ENCODE results near the gene DNM3.

The DNM3 gene

GRCh38 chr1:172140072-172140471 is 298.8 kb downstream of the DNM3 start:
- no peak for DNase-seq (ENCODE audit: low read depth in 2 of 2)

DNA sequence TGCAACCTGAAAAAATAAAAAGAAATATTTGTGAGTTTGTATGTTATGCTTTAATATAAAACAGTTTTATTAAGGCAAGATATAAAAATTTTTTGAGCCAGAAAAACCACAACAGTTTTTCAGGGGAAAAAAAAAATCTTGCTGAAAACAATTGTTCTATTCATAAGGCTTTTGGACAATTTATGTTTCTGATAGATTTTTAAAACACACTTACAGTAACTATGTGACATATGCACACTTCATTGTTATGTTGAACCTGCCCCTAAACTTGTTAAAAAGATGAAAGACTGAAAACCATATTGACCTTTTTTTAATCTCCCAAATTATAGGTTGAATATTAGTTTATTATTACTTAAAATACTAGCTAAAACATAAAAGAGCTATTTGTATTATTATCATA is 299.3 kb downstream of the DNM3 start:
- DNase-seq (ENCODE audit: low read depth in 2 of 2): no peak

GRCh38 chr1:172141341-172141881 is 300.1 kb downstream of the DNM3 start:
- no peak for DNase-seq (ENCODE audit: low read depth in 2 of 2)

DNA sequence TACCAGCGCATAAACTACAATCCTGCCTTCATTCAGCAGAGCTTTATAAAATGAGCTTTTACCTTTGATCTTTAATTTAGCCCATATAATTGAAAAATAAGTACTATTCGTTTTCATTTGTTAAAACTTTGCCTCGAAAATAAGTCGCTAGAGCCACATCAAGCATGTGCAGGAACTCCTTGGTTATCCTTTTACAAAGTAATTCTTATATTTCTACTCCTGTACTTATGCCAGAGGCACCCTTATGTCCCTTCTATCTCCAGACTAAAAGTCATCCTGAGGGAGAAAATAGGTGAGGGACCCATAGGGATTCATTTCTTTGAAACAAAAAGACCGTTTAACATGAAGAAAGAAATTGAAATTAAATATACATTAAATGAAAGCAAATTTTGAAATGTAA is 301.0 kb downstream of the DNM3 start:
- no peak for DNase-seq (ENCODE audit: low read depth in 2 of 2)

GRCh38 chr1:172143384-172144055 is 302.2 kb downstream of the DNM3 start:
- DNase-seq (ENCODE audit: low read depth in 2 of 2): no peak

- DNase-seq (ENCODE audit: low read depth in 2 of 2): no peak
These were observed 303.3 kb downstream of the DNM3 start for GRCh38 chr1:172144445-172145061.

DNA sequence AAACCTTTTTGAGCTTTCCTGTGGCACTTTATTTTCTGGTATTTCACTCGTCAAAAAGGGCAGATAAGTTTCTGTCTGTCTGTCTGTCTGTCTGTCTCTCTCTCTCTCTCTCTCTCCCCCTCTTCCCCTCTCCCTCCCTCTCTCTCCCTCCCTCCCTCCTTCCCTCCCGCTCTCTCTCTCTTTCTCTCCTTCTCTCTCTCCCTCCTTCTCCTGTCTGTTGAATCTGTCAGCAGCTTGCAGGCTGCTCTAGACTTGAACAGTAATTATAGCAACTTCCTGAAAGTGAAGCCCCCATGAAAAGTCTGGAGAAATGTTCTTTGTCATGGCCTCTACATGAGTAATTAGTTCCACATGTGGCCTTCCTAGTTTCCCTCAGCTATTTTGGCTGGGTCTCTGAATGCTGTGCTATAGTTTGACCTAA is 303.9 kb downstream of the DNM3 start:
- DNase-seq (ENCODE audit: low read depth in 2 of 2): no peak

GRCh38 chr1:172145656-172146055 is 304.4 kb downstream of the DNM3 start:
- no peak for DNase-seq (ENCODE audit: low read depth in 2 of 2)

- no peak for DNase-seq (ENCODE audit: low read depth in 2 of 2)
These were observed 305.0 kb downstream of the DNM3 start for GRCh38 chr1:172146141-172146850.

GRCh38 chr1:172147541-172147940 is 306.2 kb downstream of the DNM3 start:
- DNase-seq (ENCODE audit: low read depth in 2 of 2): no peak

DNA sequence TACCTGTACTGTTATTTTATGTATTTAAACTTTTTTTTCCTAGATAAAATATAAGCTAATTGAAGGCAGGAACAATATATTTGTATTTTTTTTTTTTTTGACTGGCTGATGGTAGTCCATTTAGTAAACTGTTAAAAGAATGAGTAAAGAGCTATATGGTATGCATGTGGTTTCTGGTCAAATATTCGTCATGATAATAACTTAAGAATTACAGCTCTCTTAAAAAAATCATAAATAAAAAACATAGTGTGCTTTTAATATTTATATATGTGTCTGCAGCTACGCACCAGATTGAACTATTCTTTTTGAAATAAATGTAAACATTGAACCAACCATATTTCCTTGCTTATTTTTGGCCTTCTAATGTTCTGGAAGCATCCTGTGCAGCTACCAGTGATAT is 306.9 kb downstream of the DNM3 start:
- DNase-seq (ENCODE audit: low read depth in 2 of 2): no peak

DNA sequence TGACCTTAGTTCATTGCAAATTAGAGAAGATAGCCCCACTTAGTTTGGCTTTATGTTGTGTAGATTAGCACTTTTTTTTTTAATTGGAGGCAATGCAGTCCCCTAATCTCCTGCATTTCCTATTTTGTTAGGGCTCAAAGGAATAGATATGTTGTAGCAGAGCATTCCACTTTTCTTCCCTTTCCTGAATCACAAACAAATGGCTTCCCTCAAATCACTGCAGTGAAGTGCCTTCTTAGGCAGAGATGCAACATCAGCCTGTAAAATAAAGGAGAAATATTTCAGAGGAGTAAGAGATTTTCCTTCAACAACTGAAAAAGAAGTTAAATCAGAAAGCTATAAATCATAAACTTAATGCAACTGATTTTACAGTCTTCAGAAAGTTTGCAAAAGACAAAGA is 307.4 kb downstream of the DNM3 start:
- DNase-seq (ENCODE audit: low read depth in 2 of 2): no peak

DNA sequence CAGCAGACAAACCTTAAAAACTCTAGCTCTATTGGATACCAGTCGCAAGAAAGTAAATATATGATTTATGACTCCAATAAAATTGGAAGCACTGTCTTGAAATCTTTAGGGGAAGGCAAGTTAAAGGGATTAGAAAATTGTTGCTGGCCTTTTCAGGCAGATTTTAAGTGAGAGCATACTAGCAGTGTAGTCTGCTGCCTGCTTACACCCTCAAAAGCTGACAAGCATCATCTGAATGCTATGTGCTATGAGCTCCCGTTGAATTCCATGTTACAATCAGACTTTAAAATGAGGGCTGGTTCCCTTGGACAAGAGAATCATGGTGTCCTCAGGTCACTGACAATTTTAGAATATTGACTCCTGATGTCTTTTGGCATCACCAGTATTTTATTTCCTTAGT is 308.0 kb downstream of the DNM3 start:
- no peak for DNase-seq (ENCODE audit: low read depth in 2 of 2)

DNA sequence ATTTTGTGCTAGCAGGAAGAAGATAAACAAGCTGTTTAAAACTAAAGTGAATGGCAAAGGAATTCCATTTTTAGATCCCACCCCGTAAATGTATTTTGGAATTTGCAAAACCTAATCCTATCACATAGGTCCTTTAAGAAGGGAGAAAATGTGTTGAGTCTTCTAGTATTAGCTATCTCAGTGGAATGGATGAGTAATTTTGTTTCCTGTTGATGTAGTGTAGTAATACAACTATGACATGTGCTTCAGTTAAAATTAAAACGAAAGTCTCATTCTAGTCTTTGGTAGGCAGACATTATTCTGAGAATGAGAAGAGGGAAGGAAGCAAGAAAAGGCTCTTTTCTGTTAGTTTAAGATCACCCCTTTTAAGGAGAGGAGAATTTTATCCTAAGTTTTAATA is 313.3 kb downstream of the DNM3 start:
- no peak for DNase-seq (ENCODE audit: low read depth in 2 of 2)

DNA sequence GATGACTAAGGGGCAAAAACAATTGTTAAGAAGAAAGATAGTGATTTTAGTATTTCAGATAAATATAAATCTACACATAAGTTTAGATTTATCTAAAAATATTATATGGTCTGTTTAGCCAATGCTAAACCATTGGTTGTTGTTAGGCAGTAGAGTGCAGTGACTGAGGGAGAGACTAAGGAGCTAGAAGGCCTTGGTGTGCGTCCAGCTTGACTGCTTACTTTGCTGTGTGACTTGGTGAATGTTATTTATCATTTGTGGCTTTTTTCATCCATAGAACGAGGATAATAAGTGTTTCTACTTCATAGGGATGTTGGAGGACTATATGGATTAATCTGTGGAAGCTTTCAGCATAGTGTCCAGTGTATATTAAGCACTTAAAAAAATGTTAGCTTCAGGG is 314.5 kb downstream of the DNM3 start:
- DNase-seq (ENCODE audit: low read depth in 2 of 2): no peak

DNA sequence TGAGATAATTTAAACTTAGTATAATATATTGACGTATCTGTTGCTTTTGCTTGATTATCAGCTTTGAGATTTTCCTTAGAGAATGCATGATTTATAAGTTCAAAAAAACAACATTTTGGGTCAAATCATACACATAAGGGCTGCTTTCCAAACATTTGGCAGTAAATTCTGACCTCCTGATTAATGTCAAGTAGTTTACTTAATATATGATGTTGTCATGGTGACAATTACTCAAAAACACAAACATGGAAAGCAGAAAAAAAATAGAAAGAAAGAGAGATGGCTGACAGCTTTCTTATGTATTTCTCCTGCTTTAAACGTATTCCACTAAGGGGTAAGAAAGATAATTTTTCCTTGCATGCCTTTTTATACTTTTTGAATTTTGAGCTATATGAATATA is 320.9 kb downstream of the DNM3 start:
- no peak for DNase-seq (ENCODE audit: low read depth in 2 of 2)

DNA sequence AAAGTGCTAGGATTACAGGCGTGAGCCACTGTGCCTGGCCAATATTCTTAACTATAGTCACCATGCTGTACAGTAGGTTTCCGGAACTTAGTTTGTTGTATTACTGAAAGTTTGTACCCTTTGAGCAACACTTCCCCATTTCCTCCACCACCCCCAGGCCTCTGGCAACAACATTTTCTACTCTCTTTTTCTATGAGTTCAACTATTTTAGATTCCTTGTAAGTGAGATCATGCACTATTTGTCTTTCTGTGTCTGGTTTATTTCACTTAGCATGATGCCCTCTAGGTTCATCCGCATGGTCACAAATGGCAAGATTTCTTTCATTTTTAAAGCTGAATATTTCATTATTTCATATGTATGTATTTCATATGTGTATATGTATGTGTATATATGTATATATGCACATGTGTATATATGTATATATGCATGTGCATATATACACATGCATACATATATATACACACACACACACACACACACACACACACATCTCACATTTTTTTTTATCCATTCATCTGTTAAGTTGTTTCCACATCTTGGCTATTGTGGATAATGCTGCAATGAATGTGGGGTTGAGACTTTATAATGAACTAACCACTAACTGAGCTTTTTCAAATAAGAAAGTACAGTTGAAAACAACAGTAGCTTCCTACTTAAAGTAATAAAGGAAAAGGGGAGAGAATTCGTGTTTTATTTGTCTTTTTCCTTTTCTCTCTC is 322.4 kb downstream of the DNM3 start:
- DNase-seq (ENCODE audit: low read depth in 2 of 2): no peak

GRCh38 chr1:172165403-172165802 is 324.1 kb downstream of the DNM3 start:
- no peak for DNase-seq (ENCODE audit: low read depth in 2 of 2)

DNA sequence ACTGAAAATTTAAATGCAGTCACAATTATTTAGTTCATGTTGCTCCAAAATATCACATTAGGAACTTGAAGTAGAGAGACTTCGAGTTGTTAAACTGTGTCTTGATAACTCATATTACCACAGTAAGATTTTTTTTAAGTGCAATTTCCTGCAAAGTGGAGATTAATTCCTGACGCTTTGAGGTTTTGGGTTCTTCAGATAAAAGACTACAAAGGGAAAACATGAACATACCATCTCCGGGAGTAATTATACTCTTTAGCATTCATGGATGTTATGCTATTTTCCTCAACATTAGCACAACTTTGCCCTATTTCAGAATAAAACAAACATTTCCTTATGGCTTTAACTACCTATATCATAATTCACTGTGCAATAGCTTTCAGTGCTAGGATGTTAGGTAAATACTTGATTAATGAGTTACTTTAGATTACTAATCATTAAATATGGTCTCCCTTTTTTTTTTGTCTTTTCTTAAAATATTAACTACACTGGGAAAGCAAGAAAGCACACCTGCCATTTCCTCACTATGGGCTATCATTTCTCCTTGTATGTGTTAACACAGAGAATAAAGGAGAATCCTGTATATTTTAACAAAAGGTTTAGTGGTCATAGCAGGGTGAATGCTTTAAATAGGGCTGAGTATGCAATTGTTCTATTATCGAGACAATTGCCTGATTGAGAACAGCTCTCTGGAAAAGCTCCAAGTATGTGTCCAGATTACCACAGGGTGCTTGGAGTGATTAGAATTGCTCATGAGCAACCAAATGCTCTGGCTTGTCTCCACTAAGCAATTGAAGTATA is 326.7 kb downstream of the DNM3 start:
- DNase-seq (ENCODE audit: low read depth in 2 of 2): no peak

DNA sequence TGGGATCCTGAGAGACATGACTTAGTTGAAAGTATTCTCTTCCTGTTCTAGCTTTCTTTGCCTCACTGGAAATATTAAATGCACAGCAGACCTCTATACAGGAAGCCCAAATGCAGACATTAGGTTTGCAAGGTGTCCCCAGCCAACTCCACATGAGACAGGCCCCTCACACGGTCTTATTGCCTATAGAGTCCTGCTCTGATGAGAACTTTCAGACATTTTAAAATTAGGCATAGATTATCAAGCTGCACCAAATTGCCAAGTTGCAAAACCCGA is 327.2 kb downstream of the DNM3 start:
- no peak for DNase-seq (ENCODE audit: low read depth in 2 of 2)

- no peak for DNase-seq (ENCODE audit: low read depth in 2 of 2)
These were observed 328.5 kb downstream of the DNM3 start for GRCh38 chr1:172169836-172170235.

- no peak for DNase-seq (ENCODE audit: low read depth in 2 of 2)
These were observed 331.1 kb downstream of the DNM3 start for GRCh38 chr1:172172352-172172831.
